Midbrain (tissue), 1 donor: ENCODE measurements around the gene CLSTN3.

Experiments
- DNase-seq: peaks from one replicate; lab custom pipeline; 2025; lab: John Stamatoyannopoulos, UW

The CLSTN3 gene

GRCh38 chr12:7129872-7130691 lies at the start of gene CLSTN3:
Gene CLSTN3 (plus strand): TSS chr12:7130371. CDS start chr12:7130649, 278 bp downstream.
- peak; percentile 70 for DNase-seq

GRCh38 chr12:7081037-7081436 lies 49.1 kb upstream of the CLSTN3 start:
- DNase-seq = no peak

GRCh38 chr12:7083125-7083524 lies 47.0 kb upstream of the CLSTN3 start:
- DNase-seq = no peak

GRCh38 chr12:7089196-7089871 lies 40.8 kb upstream of the CLSTN3 start:
- no peak for DNase-seq

- no peak for DNase-seq
Observed at GRCh38 chr12:7090222-7090998, 39.8 kb upstream of the CLSTN3 start.

GRCh38 chr12:7091171-7091570 lies 39.0 kb upstream of the CLSTN3 start:
- DNase-seq = no peak

GRCh38 chr12:7091660-7092228 lies 38.4 kb upstream of the CLSTN3 start:
- no peak for DNase-seq

- DNase-seq = peak; percentile 48
Observed at GRCh38 chr12:7092229-7092985, 37.8 kb upstream of the CLSTN3 start, which contains the start of gene C1R. Gene C1R (minus strand): TSS chr12:7092445. CDS start chr12:7092388, 57 bp downstream.

- no peak for DNase-seq
Observed at GRCh38 chr12:7092986-7093460, 37.1 kb upstream of the CLSTN3 start.

GRCh38 chr12:7093486-7093885 lies 36.7 kb upstream of the CLSTN3 start:
- DNase-seq = no peak

- DNase-seq = no peak
Observed at GRCh38 chr12:7093892-7094291, 36.3 kb upstream of the CLSTN3 start.

- DNase-seq = no peak
Observed at GRCh38 chr12:7096006-7096932, 33.9 kb upstream of the CLSTN3 start.

GRCh38 chr12:7096979-7097378 lies 33.2 kb upstream of the CLSTN3 start:
- DNase-seq = no peak

- DNase-seq = no peak
Observed at GRCh38 chr12:7099290-7099996, 30.7 kb upstream of the CLSTN3 start.

GRCh38 chr12:7100239-7100638 lies 29.9 kb upstream of the CLSTN3 start:
- DNase-seq = no peak

- no peak for DNase-seq
Observed at GRCh38 chr12:7101047-7101693, 29.0 kb upstream of the CLSTN3 start.

GRCh38 chr12:7101694-7102131 lies 28.5 kb upstream of the CLSTN3 start:
- DNase-seq = no peak

- DNase-seq = no peak
Observed at GRCh38 chr12:7102582-7102981, 27.6 kb upstream of the CLSTN3 start.
